ENCODE results near the gene TLE1. TPM values are rescaled to one million over a fixed set of nuclear protein-coding genes. Genes with fewer than 3 reads are reported as not detected.

Gene TLE1
- total RNA-seq, 1 experiment from 2014 or later: 46.2 TPM

DNA sequence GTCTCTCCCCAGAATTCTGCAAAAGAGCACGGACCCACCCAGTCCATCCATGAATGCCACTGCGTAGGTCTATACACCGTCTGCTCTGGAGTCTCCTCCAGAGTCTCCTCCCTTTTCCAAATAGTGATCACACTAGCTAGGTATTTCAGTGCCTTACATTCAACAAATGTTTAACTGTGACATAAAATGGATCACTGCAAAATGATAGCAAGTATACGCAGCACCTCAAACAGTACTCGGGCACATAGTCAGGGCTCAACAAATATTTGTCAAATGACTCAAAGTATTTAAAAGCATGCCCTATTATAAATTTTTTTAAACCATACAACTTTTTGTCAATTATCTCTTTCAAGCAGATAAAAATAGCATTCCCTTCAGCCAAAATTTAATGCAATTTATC is 60.5 kb downstream of the TLE1 start:
- intact Hi-C loops (cut with micrococcal nuclease; ENCODE audit: unreplicated experiment): no loop called here

DNA sequence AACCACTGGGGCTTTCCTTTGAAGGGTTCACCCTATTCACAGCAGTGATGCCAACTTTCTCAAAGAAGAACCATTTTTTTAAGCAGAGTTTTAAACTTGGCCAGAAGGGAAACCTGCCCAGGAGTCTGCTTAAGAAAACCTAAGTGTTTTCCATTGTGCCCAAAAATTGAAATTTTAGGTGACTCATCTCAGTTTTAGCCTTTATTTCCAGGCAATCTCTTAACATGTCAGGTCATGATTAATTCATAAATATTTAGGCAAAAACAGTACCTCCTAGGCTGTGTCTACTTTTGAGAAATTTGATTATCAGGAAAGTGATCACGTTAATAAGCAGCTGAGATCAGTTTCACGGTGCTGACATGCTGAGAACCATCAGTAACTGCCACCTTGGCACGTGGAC is 61.9 kb downstream of the TLE1 start:
- Mint-ChIP-seq H3K27me3 (ENCODE audit: unreplicated experiment) (no peaks in the 10 kb centered on the region), H3K4me3 (ENCODE audit: low read depth, unreplicated experiment) (no peak overlapping the region), H3K4me1 (ENCODE audit: low read depth, unreplicated experiment) (no peaks in the 10 kb centered on the region), H3K9me3 (ENCODE audit: low read depth, unreplicated experiment) (no peaks in the 10 kb centered on the region), H3K36me3 (ENCODE audit: insufficient read depth, unreplicated experiment) (peaks cover 14% of the 10 kb centered on the region), H3K27ac (ENCODE audit: unreplicated experiment) (no peak overlapping the region)
- BruUV-seq (replicated peaks): no TSS peak
- intact Hi-C loops (cut with micrococcal nuclease; ENCODE audit: unreplicated experiment): no loop called here
- no peak for DNase-seq
- TF ChIP-seq, protein P1, sequence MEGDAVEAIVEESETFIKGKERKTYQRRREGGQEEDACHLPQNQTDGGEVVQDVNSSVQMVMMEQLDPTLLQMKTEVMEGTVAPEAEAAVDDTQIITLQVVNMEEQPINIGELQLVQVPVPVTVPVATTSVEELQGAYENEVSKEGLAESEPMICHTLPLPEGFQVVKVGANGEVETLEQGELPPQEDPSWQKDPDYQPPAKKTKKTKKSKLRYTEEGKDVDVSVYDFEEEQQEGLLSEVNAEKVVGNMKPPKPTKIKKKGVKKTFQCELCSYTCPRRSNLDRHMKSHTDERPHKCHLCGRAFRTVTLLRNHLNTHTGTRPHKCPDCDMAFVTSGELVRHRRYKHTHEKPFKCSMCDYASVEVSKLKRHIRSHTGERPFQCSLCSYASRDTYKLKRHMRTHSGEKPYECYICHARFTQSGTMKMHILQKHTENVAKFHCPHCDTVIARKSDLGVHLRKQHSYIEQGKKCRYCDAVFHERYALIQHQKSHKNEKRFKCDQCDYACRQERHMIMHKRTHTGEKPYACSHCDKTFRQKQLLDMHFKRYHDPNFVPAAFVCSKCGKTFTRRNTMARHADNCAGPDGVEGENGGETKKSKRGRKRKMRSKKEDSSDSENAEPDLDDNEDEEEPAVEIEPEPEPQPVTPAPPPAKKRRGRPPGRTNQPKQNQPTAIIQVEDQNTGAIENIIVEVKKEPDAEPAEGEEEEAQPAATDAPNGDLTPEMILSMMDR (IDR thresholded peaks at IDR 0.05; ENCODE audit: unreplicated experiment): no peak
- CTCF ChIA-PET: no interaction called here

More for the DNA sequence above, 60.5 kb downstream of the TLE1 start:
- H3K27me3 Mint-ChIP-seq (ENCODE audit: unreplicated experiment): no peaks in the 10 kb centered on the region
- TF ChIP-seq, protein P1 (IDR thresholded peaks at IDR 0.05; ENCODE audit: unreplicated experiment): no peak
- no peaks in the 10 kb centered on the region for H3K4me1 Mint-ChIP-seq (ENCODE audit: low read depth, unreplicated experiment)
- H3K9me3 Mint-ChIP-seq (ENCODE audit: low read depth, unreplicated experiment): no peaks in the 10 kb centered on the region
- no TSS peak for BruUV-seq (replicated peaks)
- CTCF ChIA-PET: no interaction called here
- H3K4me3 Mint-ChIP-seq (ENCODE audit: low read depth, unreplicated experiment): no peak overlapping the region
- DNase-seq: no peak
- H3K36me3 Mint-ChIP-seq (ENCODE audit: insufficient read depth, unreplicated experiment): peaks cover 15% of the 10 kb centered on the region
- no peak overlapping the region for H3K27ac Mint-ChIP-seq (ENCODE audit: unreplicated experiment)

DNA sequence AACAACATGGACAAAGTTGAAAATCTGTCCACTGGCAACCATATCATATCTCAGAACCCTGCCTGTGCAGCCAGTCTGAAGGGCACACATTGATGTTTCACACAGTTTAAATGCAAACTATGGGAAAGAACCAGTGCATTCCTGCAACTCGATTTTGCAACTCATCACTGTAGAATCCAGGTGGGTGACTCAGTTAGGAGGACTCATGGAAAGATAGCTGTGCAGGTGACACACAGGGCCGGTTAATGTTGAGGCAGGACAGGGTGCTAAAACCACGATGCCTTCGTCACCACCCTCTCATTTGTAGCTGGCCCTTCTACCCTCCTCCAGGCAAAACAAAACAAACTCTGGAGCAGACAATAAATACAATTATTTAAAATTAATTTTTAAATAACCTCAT is 62.8 kb downstream of the TLE1 start:
- peaks cover 8% of the 10 kb centered on the region for H3K36me3 Mint-ChIP-seq (ENCODE audit: insufficient read depth, unreplicated experiment)
- BruUV-seq (replicated peaks): no TSS peak
- H3K9me3 Mint-ChIP-seq (ENCODE audit: low read depth, unreplicated experiment): no peaks in the 10 kb centered on the region
- no peaks in the 10 kb centered on the region for H3K4me1 Mint-ChIP-seq (ENCODE audit: low read depth, unreplicated experiment)
- H3K4me3 Mint-ChIP-seq (ENCODE audit: low read depth, unreplicated experiment): no peak overlapping the region
- DNase-seq: no peak
- intact Hi-C loops (cut with micrococcal nuclease; ENCODE audit: unreplicated experiment): no loop called here
- no peak overlapping the region for H3K27ac Mint-ChIP-seq (ENCODE audit: unreplicated experiment)
- TF ChIP-seq, protein P1 (IDR thresholded peaks at IDR 0.05; ENCODE audit: unreplicated experiment): no peak
- H3K27me3 Mint-ChIP-seq (ENCODE audit: unreplicated experiment): no peaks in the 10 kb centered on the region
- CTCF ChIA-PET: no interaction called here

DNA sequence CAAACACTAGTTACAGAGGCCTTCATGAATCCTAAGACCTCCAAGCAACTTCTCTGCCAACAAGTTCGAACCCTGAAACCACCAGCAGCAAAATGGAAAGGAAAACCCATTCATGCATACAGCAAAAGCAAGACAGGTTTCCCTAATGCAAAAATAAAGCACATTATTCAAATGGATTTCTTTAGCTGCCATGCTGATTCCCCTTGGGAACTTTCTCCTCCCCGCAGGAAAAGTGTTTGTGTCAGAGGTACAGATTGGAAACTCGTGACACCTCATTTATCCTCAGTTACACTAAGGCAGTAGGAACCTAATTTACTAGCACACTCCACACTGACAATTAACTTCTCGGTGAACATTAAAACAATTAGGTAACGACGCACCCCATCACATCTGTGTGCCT is 63.4 kb downstream of the TLE1 start:
- no peak overlapping the region for H3K27ac Mint-ChIP-seq (ENCODE audit: unreplicated experiment)
- TF ChIP-seq, protein P1 (IDR thresholded peaks at IDR 0.05; ENCODE audit: unreplicated experiment): no peak
- no peaks in the 10 kb centered on the region for H3K4me1 Mint-ChIP-seq (ENCODE audit: low read depth, unreplicated experiment)
- no peak for DNase-seq
- CTCF ChIA-PET: no interaction called here
- H3K36me3 Mint-ChIP-seq (ENCODE audit: insufficient read depth, unreplicated experiment): peaks cover 5% of the 10 kb centered on the region
- no peaks in the 10 kb centered on the region for H3K9me3 Mint-ChIP-seq (ENCODE audit: low read depth, unreplicated experiment)
- H3K4me3 Mint-ChIP-seq (ENCODE audit: low read depth, unreplicated experiment): no peak overlapping the region
- intact Hi-C loops (cut with micrococcal nuclease; ENCODE audit: unreplicated experiment): no loop called here
- H3K27me3 Mint-ChIP-seq (ENCODE audit: unreplicated experiment): no peaks in the 10 kb centered on the region
- BruUV-seq (replicated peaks): no TSS peak

DNA sequence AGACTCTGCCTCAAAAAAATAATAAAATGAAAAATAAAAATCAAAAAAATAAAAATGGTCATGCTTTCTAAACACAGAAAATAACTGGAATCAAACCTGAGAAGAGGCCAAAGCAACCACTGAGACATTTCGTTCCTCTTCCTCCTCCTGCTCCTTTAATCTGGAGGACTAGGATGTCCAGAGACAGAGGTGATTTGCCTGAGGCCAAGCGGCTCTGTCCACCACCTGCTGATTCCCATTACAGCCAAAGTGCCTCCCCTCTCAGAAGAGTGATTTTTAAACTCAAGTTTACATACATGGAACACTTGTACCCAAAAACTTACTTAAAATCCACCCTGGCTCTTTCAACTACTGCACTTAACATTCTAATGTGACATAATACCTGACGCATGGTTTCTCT is 65.6 kb downstream of the TLE1 start:
- no peak for DNase-seq
- Mint-ChIP-seq H3K4me1 (ENCODE audit: low read depth, unreplicated experiment) (no peaks in the 10 kb centered on the region), H3K4me3 (ENCODE audit: low read depth, unreplicated experiment) (no peak overlapping the region), H3K27me3 (ENCODE audit: unreplicated experiment) (no peaks in the 10 kb centered on the region), H3K9me3 (ENCODE audit: low read depth, unreplicated experiment) (no peaks in the 10 kb centered on the region), H3K27ac (ENCODE audit: unreplicated experiment) (no peak overlapping the region), H3K36me3 (ENCODE audit: insufficient read depth, unreplicated experiment) (peaks cover 5% of the 10 kb centered on the region)
- CTCF ChIA-PET: no interaction called here
- intact Hi-C loops (cut with micrococcal nuclease; ENCODE audit: unreplicated experiment): no loop called here
- TF ChIP-seq, protein P1 (IDR thresholded peaks at IDR 0.05; ENCODE audit: unreplicated experiment): no peak
- BruUV-seq (replicated peaks): no TSS peak

Data from Calu3 (cell line).